ENCODE data around the gene ZNF382.

Gene ZNF382

DNA sequence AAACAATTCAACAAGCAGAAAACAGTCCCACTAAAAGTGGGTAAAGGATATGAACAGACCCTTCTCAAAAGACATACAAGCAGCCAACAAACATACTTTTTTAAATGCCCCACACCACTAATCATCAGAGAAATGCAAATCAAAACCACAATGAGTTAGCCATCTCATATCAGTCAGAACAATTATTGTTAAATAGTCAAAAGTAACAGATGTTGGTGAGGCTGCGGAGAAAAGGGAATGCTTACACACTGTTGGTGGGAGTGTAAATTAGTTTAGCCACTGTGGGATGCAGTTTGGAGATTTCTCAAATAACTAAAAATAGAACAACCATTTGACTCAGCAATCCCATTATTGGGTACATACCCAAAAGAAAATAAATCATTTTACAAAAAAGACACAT, 40.7 kb upstream of the ZNF382 start:
- TF ChIP-seq ZNF23 (tag by site-specific recombination; IDR thresholded peaks at IDR 0.05; ENCODE audit: borderline replicate concordance): no peak
- TF ChIP-seq SP7 (tag by site-specific recombination; IDR thresholded peaks at IDR 0.05): no peak
- TF ChIP-seq, protein P1, sequence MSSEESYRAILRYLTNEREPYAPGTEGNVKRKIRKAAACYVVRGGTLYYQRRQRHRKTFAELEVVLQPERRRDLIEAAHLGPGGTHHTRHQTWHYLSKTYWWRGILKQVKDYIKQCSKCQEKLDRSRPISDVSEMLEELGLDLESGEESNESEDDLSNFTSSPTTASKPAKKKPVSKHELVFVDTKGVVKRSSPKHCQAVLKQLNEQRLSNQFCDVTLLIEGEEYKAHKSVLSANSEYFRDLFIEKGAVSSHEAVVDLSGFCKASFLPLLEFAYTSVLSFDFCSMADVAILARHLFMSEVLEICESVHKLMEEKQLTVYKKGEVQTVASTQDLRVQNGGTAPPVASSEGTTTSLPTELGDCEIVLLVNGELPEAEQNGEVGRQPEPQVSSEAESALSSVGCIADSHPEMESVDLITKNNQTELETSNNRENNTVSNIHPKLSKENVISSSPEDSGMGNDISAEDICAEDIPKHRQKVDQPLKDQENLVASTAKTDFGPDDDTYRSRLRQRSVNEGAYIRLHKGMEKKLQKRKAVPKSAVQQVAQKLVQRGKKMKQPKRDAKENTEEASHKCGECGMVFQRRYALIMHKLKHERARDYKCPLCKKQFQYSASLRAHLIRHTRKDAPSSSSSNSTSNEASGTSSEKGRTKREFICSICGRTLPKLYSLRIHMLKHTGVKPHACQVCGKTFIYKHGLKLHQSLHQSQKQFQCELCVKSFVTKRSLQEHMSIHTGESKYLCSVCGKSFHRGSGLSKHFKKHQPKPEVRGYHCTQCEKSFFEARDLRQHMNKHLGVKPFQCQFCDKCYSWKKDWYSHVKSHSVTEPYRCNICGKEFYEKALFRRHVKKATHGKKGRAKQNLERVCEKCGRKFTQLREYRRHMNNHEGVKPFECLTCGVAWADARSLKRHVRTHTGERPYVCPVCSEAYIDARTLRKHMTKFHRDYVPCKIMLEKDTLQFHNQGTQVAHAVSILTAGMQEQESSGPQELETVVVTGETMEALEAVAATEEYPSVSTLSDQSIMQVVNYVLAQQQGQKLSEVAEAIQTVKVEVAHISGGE (tag by site-specific recombination; conservative IDR thresholded peaks at IDR 0.05; ENCODE audit: low read depth): no peak
- TF ChIP-seq ZNF473 (tag by site-specific recombination; IDR thresholded peaks at IDR 0.05): no peak
- no peaks in the 10 kb centered on the region for H3K4me1 ChIP-seq (ENCODE audit: control insufficient read depth, insufficient read depth, low read length)
- H3K4me3 ChIP-seq (ENCODE audit: low read depth, low read length): no peak overlapping the region
- peaks cover 48 to 81% of the 10 kb centered on the region in 2 experiments for H3K36me3 ChIP-seq (ENCODE audit: control insufficient read depth in 2 of 2, insufficient read depth in 1 of 2, low read length in 2 of 2)
- peaks cover 43% of the 10 kb centered on the region for H3K9me3 ChIP-seq (ENCODE audit: control insufficient read depth, insufficient read depth, low read depth, low read length)
- ChIA-PET CTCF (no interaction called here), POLR2A (interaction anchor here (1.4 kb wide), 1 partner anchor 9 kb away, joined by 4 read pairs; the partner anchor contains the start of gene ZNF529)
- H3K27ac ChIP-seq (ENCODE audit: extremely low read depth, low read depth, low read length): no peak overlapping the region

DNA sequence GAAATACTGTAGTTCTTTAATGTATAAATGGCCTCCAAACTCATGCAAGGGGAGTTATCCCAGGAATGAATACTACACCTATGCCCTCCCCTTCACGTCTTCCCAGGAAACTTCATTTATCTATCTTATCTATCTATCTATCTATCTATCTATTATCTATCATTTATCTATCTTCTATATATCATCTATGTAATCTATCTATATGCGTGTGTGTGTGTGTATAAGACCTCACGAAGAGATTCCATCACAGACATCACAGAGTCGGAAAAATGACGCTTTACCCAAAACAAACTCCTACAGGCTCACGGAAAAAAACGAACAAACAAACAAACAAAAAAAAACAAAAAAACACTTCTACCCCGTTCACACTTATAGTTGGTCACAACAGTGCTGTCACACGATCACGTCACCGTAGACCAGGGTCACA, 32.5 kb upstream of the ZNF382 start:
- Histone ChIP-seq H3K4me1 (ENCODE audit: control insufficient read depth, insufficient read depth, low read length) (peaks cover 18% of the 10 kb centered on the region), H3K9me3 (ENCODE audit: control insufficient read depth, insufficient read depth, low read depth, low read length) (peaks cover 15% of the 10 kb centered on the region), H3K4me3 (ENCODE audit: low read depth, low read length) (peak overlapping the region; percentile 70), H3K27ac (ENCODE audit: extremely low read depth, low read depth, low read length) (peak overlapping the region; percentile 86), H3K36me3 (ENCODE audit: control insufficient read depth in 2 of 2, insufficient read depth in 1 of 2, low read length in 2 of 2) (peaks cover 60 to 72% of the 10 kb centered on the region in 2 experiments)
- 0 out of 2 replicates have a peak, but pooled peaks have one; percentile 91 for TF ChIP-seq ZNF670 (tag by site-specific recombination; IDR thresholded peaks at IDR 0.05; ENCODE audit: low read depth)
- TF ChIP-seq ZNF558 (tag by site-specific recombination; IDR thresholded peaks at IDR 0.05): 0 out of 2 replicates have a peak, but pooled peaks have one; percentile 67
- TF ChIP-seq ZNF544 (tag by site-specific recombination; IDR thresholded peaks at IDR 0.05): no peak
- TF ChIP-seq ZNF473 (tag by site-specific recombination; IDR thresholded peaks at IDR 0.05): no peak
- 0 out of 2 replicates have a peak, but pooled peaks have one; percentile 16 for TF ChIP-seq ZNF548 (tag by site-specific recombination; IDR thresholded peaks at IDR 0.05)
- TF ChIP-seq ZNF366 (tag by site-specific recombination; conservative IDR thresholded peaks at IDR 0.05): peak; percentile 78
- TF ChIP-seq ZNF174 (tag by site-specific recombination; IDR thresholded peaks at IDR 0.05): no peak
- TF ChIP-seq, protein P2, sequence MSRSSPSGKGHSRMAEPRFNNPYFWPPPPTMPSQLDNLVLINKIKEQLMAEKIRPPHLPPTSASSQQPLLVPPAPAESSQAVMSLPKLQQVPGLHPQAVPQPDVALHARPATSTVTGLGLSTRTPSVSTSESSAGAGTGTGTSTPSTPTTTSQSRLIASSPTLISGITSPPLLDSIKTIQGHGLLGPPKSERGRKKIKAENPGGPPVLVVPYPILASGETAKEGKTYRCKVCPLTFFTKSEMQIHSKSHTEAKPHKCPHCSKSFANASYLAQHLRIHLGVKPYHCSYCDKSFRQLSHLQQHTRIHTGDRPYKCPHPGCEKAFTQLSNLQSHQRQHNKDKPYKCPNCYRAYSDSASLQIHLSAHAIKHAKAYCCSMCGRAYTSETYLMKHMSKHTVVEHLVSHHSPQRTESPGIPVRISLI (tag by site-specific recombination; IDR thresholded peaks at IDR 0.05): peak; percentile 99
- TF ChIP-seq, protein P3, sequence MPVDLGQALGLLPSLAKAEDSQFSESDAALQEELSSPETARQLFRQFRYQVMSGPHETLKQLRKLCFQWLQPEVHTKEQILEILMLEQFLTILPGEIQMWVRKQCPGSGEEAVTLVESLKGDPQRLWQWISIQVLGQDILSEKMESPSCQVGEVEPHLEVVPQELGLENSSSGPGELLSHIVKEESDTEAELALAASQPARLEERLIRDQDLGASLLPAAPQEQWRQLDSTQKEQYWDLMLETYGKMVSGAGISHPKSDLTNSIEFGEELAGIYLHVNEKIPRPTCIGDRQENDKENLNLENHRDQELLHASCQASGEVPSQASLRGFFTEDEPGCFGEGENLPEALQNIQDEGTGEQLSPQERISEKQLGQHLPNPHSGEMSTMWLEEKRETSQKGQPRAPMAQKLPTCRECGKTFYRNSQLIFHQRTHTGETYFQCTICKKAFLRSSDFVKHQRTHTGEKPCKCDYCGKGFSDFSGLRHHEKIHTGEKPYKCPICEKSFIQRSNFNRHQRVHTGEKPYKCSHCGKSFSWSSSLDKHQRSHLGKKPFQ (tag by site-specific recombination; IDR thresholded peaks at IDR 0.05): peak; percentile 99
- TF ChIP-seq, protein P1 (tag by site-specific recombination; conservative IDR thresholded peaks at IDR 0.05; ENCODE audit: low read depth): no peak
- 0 out of 2 replicates have a peak, but pooled peaks have one; percentile 51 for TF ChIP-seq ZNF664 (tag by site-specific recombination; IDR thresholded peaks at IDR 0.05)
- 0 out of 2 replicates have a peak, but pooled peaks have one; percentile 9 for TF ChIP-seq ZNF624 (tag by site-specific recombination; IDR thresholded peaks at IDR 0.05)
- ChIA-PET CTCF (interaction anchor here (0.6 to 0.7 kb wide), 2 partner anchors 14 to 158 kb away, joined by 3 read pairs; no protein-coding TSS in a partner anchor), POLR2A (interaction anchor here (0.6 to 3.6 kb wide), 25 partner anchors 8 to 1431 kb away, joined by 3 to 65 read pairs (median 4); partner anchors contain the start of genes ZFP14, ZFP82, ZNF260 and ZNF345)

Data from HEK293 (cell line).